NCI-H510A treated with DMSO at 0.1 percent for 48 hours (cell line): Measurements from ENCODE around the gene SKAP1.
"Not testable (repeated sequence)": the region's sequence is repeated elsewhere in the genome, so short reads cannot be mapped to it uniquely, and the experiment has no call there.

Experiments used
- DNase-seq: peaks from one replicate; lab custom pipeline; 2025; lab: John Stamatoyannopoulos, UW

SKAP1 gene

DNA sequence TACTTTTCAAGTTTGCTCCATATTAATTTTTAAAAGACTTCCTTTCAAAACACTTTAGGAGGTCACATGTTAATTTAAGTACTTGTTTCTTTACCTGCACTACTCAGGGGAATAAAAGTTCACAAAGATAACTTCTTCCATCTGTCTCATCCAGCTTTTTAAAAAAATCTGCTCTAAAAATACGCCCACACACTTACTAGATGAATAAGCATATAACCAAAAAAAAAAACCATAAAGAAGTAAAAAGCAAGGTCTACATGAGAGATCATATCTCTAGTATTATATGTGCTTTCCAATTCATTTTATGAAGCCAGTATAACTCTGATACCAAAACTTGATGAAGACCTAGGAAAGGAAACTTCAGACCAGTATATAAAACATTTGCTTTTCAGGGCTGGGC lies 17.2 kb downstream of the SKAP1 start:
- no peak for DNase-seq

GRCh38 chr17:48410821-48411220 lies 19.2 kb downstream of the SKAP1 start:
- DNase-seq: not testable (repeated sequence)

- DNase-seq: no peak
These were observed 20.4 kb downstream of the SKAP1 start for GRCh38 chr17:48409607-48410006.

- DNase-seq: no peak
These were observed 23.0 kb downstream of the SKAP1 start for GRCh38 chr17:48406936-48407567.

GRCh38 chr17:48394821-48395220 lies 35.2 kb downstream of the SKAP1 start:
- no peak for DNase-seq

DNA sequence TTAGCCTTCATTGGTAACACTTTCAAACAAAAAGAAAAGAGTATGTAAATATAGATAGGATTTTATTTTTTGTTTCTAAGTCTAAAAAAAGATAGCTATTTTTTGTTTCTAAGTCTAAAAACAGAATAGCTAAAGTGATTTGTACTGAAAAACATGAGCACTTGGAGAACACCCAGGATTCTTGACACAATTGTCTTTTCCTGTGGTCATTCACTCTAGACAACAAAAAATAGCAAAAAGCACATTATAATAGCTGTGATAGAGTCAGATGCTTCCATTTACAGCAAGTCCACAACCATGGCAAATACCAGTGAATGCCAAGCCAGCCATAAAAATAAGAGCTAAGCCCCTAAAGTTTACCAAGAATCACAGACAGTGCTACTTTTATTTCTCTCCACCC lies 36.7 kb downstream of the SKAP1 start:
- no peak for DNase-seq

DNA sequence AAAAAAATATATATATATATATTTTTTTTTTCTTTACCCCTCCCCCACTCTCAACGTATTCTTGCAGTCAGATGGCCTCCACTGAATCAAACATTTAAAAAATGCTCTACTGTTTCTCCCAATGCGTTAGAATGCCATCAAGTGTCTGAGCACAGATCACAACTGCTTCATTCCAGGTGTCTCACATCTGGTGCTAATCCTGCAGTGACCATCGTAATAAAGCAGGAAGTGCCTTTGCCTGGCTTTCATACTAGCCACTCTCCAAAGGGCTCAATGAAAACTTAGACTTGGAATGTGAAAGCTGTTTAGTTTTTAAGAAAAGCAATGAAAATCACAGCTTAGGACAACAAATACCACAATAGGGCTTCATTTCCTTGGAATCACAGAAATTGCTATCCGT lies 37.2 kb downstream of the SKAP1 start:
- no peak for DNase-seq

GRCh38 chr17:48391444-48391843 lies 38.6 kb downstream of the SKAP1 start:
- DNase-seq: no peak

GRCh38 chr17:48389903-48390302 lies 40.1 kb downstream of the SKAP1 start:
- DNase-seq: no peak

DNA sequence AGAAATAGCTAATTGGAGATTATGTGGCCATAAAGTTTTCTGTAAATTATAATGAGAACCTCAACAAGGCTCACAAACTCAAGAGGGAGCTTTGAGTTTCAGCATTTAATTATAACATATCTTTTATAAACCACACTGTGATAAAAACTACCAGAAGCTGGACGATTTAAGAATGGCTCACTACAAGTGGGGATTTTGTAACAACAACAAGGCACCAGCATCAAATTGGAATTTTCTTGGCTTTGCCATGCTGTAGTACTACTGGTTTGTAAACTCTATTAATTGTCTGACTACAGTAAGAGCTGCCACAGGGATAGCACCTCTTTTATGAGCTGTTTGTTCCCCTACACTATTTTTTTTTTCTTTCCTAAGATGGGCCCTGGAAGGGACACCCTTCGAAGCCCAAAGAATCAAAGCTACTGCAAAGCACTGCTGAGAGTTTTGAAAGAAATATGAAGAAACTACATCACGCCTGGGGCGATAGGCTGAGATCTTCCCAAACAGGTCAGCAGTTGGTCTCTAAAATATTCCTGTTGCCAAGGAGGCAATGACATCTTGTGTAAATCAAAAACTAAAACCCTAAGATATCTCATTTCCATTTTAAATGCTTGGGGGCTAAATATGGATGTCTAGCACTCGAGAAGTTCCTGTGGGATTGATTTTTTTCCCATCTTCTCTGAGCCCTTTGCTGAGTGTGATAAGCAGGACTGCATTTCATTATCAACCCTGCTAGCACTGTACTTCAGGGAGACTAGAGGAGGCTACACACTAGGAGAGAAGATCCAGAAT lies 40.9 kb downstream of the SKAP1 start:
- no peak for DNase-seq

DNA sequence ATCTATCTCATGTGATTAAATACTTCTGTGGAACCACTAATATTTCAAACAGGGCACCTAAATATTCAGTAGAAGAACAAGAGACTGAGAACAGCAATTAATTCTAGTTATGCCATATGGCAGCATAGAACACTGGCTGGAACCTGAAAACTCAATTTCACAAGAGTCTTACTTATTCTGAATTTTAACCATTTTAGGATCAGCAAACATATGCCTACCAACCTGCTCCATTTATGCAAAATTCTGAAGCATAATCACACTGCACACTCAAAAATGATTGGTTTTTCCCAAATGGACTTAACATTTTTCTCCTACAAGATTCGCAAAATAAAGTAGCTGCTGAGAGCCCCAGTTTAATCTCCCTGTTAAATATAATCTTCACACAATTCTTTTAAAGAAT lies 43.2 kb downstream of the SKAP1 start:
- no peak for DNase-seq

DNA sequence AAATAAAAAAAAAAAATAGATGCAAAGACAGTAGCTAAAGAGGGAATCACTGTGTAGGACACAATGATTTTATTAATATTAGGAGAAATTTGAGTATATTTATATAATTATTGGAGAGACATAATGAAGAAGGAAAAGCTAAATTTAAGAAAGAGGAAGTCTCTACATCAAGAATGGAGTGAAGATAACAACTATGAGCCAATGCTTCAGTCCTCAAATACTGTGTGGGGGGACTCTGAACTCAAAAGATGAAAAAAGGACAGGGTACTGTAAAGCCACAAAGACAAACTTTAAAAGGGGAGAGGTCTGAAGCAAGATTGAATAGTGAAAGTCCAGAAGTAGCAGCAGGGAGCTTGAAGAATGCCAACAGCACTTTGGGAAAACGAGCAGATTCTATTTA lies 44.7 kb downstream of the SKAP1 start:
- no peak for DNase-seq

- no peak for DNase-seq
These were observed 45.9 kb downstream of the SKAP1 start for GRCh38 chr17:48384164-48384563.

DNA sequence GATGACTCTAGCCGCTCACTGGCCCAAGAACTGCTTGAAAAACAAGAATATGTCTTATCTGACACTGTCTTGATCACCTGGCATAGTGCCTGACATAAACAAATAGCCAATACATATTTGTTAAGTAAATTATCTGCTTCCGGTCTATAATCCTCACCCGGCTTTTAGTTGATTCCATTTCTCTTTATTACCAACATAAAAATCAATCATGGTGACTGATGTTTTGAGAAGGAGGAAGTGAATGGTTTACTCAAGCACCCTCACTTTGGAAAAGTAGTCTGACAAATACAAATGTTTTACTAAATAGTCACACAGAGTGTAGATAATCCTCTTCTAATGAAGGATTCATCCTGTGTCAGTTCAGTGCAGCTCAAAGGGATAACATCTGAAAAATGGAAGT lies 47.0 kb downstream of the SKAP1 start:
- DNase-seq: peak; percentile 95

- no peak for DNase-seq
These were observed 51.2 kb downstream of the SKAP1 start for GRCh38 chr17:48378708-48379392.

GRCh38 chr17:48378238-48378637 lies 51.8 kb downstream of the SKAP1 start:
- DNase-seq: no peak

DNA sequence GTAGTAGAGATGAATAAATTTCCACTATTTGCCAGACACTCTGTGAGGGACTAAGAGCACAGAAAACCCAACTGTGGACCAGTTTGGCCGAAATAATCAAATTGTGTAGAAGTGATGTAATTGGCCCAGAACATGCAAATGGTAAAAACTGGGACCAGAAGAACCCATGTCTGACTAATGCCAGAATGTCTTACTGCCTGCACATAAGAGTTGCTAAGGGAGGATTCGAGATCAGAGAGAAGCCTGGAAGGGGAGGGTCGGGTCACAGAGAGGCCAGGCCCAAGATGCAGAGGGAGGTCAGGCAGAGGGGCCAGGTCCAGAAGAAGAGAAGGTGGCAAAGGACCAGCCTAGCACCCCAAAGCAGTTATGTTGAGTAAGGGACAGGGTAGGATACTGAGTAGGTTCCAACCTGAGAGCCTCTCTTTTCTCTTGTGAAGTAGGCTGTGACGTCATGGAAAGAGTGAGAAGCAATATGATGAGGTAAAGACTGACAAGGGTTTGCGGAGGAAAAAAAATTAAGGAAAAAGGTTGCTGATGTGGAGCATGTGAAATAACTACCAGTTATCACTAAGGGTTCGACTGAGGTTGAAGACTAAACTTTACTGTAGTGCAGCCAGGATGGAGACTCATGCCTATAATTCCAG lies 53.2 kb downstream of the SKAP1 start:
- no peak for DNase-seq

DNA sequence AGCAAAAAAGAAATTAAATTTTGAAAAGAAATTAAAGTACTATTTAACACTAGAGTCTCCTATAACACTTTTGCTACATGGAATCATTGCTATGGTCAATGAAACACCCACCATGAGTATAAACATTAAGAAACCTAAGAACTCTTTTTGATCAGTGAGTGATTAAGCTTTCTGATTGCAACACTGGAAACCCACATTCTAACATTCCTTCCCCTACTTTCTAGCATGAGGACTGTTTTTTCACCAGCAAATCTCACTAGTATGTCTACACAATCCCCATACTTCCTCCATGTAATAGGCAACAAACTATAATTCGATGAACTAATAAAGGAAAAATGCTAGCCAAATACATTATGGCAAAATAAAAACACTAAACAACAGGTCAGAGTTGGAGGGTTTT lies 54.7 kb downstream of the SKAP1 start:
- DNase-seq: no peak

GRCh38 chr17:48374650-48375230 lies 55.3 kb downstream of the SKAP1 start:
- DNase-seq: peak; percentile 93

- DNase-seq: no peak
These were observed 56.1 kb downstream of the SKAP1 start for GRCh38 chr17:48373883-48374282.

- no peak for DNase-seq
These were observed 56.7 kb downstream of the SKAP1 start for GRCh38 chr17:48373130-48373830.

DNA sequence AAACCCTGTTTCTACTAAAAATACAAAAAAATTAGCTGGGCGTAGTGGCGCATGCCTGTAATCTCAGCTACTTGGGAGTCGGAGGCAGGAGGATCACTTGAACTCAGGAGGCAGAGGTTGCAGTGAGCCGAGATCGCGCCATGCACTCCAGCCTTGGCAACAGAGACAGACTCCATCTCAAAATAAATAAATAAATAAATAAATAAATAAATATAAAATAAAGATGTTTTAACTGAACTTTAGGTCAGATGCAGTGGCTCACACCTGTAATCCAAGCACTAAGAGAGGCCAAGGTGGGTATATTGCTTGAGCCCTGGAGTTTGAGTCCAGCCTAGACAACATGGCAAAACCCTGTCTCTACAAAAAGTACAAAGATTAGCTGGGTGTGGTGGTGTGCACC lies 61.0 kb downstream of the SKAP1 start:
- not testable (repeated sequence) for DNase-seq
